Neural cell (in vitro differentiated cells): ENCODE data around the gene MAPK8IP3. TPM values are rescaled to one million over a fixed set of nuclear protein-coding genes. Genes with fewer than 3 reads are reported as not detected.

ENCODE experiments used
- H2AFZ ChIP-seq: fragments of 200-600, 300-800 bp; sonication (generic), shearing (Covaris generic); 2 replicates; pipeline ENCODE4 v1.6.0; 2014; ENCODE audit warnings: low read depth, mild to moderate bottlenecking, antibody characterized with exemption, low read length, moderate library complexity
- H3F3A ChIP-seq: fragments of 200-600 bp; shearing (Covaris generic); 2 replicates; pipeline ENCODE4 v1.6.1; 2016; ENCODE audit warnings: mild to moderate bottlenecking, moderate library complexity, mixed read lengths, antibody characterized with exemption, low read length; ENCODE audit not compliant: insufficient read depth, poor library complexity, severe bottlenecking
- H3K27ac ChIP-seq: fragments of 200-600, 300-800 bp; sonication (generic), shearing (Covaris generic); 2 replicates; pipeline ENCODE4 v1.5.1; 2014; ENCODE audit warnings: mild to moderate bottlenecking, low read length, moderate library complexity
- H3K27me3 ChIP-seq: fragments of 300-800, 200-600 bp; sonication (generic), shearing (Covaris generic); 2 replicates; pipeline ENCODE4 v1.6.0; 2014; ENCODE audit warnings: mild to moderate bottlenecking, low read depth, low read length, moderate library complexity; ENCODE audit not compliant: insufficient read depth
- H3K36me3 ChIP-seq: fragments of 300-800, 200-600 bp; sonication (generic), shearing (Covaris generic); 2 replicates; pipeline ENCODE4 v1.5.1; 2014; ENCODE audit warnings: mild to moderate bottlenecking, antibody characterized with exemption, low read length, moderate library complexity; ENCODE audit not compliant: insufficient read depth
- H3K4me2 ChIP-seq: fragments of 300-800, 200-600 bp; sonication (generic), shearing (Covaris generic); 2 replicates; pipeline ENCODE4 v1.6.0; 2014; ENCODE audit warnings: mild to moderate bottlenecking, low read length
- H3K4me3 ChIP-seq: fragments of 300-800, 200-600 bp; sonication (generic), shearing (Covaris generic); 2 replicates; pipeline ENCODE4 v1.5.1; 2014; ENCODE audit warnings: mild to moderate bottlenecking, low read length, moderate library complexity
- H3K79me2 ChIP-seq: fragments of 200-600 bp; shearing (Covaris generic); replicated peaks from 2 replicates; pipeline ENCODE4 v1.6.0; 2014; ENCODE audit warnings: mild to moderate bottlenecking, low read length, moderate library complexity; ENCODE audit not compliant: insufficient read depth
- H3K9ac ChIP-seq: fragments of 300-800, 200-600 bp; sonication (generic), shearing (Covaris generic); 2 replicates; pipeline ENCODE4 v1.6.1; 2016; ENCODE audit warnings: mild to moderate bottlenecking, low read length, mixed read lengths
- H3K9me2 ChIP-seq: fragments of 200-600 bp; shearing (Covaris generic); 2 replicates; pipeline ENCODE4 v1.6.1; 2016; ENCODE audit warnings: mild to moderate bottlenecking, low read length, mixed read lengths; ENCODE audit not compliant: insufficient read depth
- H3K9me3 ChIP-seq: fragments of 200-600, 300-800 bp; sonication (generic), shearing (Covaris generic); 2 replicates; pipeline ENCODE4 v1.6.1; 2016; ENCODE audit warnings: mild to moderate bottlenecking, mixed run types, low read length, moderate library complexity, mixed read lengths
- H4K20me1 ChIP-seq: fragments of 200-600 bp; shearing (Covaris generic); 2 replicates; pipeline ENCODE4 v1.6.1; 2016; ENCODE audit warnings: mild to moderate bottlenecking, mixed run types; ENCODE audit not compliant: insufficient read depth
- EP300 ChIP-seq: fragments of 450-650 bp; conservative IDR thresholded peaks from 2 replicates; pipeline ENCODE4 v1.6.1; 2014; ENCODE audit warnings: antibody characterized with exemption, mild to moderate bottlenecking, moderate library complexity; ENCODE audit not compliant: poor library complexity, severe bottlenecking
- MXI1 ChIP-seq: fragments of 450-650 bp; conservative IDR thresholded peaks from 2 replicates; pipeline ENCODE4 v1.6.1; 2014; ENCODE audit warnings: antibody characterized with exemption, mild to moderate bottlenecking; ENCODE audit not compliant: poor library complexity, severe bottlenecking
- POLR2AphosphoS5 ChIP-seq: IDR thresholded peaks from 2 replicates; pipeline ENCODE4 v1.6.1; 2012
- RAD21 ChIP-seq: fragments of 450-650 bp; conservative IDR thresholded peaks from 2 replicates; pipeline ENCODE4 v1.6.1; 2014; ENCODE audit warnings: antibody characterized with exemption, mild to moderate bottlenecking, moderate library complexity
- TAF1 ChIP-seq: IDR thresholded peaks from 2 replicates; pipeline ENCODE4 v1.6.1; 2012; ENCODE audit warnings: low read depth
- polyA plus RNA-seq: library from polyadenylated mRNA; depleted of rRNA; stranded (reverse); fragments of >200 nt; gene quantifications from 2 replicates; pipeline ENCODE4 v1.2.3, GENCODE V29; 2014
- TF ChIP-seq, protein P1 (sequence below): IDR thresholded peaks from 2 replicates; pipeline ENCODE4 v1.6.1; 2012; ENCODE audit warnings: borderline replicate concordance
- TF ChIP-seq, protein P2 (sequence below): fragments of 450-650 bp; IDR thresholded peaks from 2 replicates; pipeline ENCODE4 v1.5.1; 2014; ENCODE audit warnings: antibody characterized with exemption, mild to moderate bottlenecking, moderate library complexity; ENCODE audit not compliant: poor library complexity, severe bottlenecking

Gene MAPK8IP3
- polyA plus RNA-seq, 1 donor from 2014 or later: 51.0 TPM

- H3K9me3 ChIP-seq: no peaks in the 10 kb centered on the region
- H3K4me3 ChIP-seq: peak overlapping the region; percentile 95
- no peaks in the 10 kb centered on the region for H3K27me3 ChIP-seq
- peaks cover 34% of the 10 kb centered on the region for H3K79me2 ChIP-seq
- peak; percentile 10 for TF ChIP-seq RAD21
- TF ChIP-seq, protein P1, sequence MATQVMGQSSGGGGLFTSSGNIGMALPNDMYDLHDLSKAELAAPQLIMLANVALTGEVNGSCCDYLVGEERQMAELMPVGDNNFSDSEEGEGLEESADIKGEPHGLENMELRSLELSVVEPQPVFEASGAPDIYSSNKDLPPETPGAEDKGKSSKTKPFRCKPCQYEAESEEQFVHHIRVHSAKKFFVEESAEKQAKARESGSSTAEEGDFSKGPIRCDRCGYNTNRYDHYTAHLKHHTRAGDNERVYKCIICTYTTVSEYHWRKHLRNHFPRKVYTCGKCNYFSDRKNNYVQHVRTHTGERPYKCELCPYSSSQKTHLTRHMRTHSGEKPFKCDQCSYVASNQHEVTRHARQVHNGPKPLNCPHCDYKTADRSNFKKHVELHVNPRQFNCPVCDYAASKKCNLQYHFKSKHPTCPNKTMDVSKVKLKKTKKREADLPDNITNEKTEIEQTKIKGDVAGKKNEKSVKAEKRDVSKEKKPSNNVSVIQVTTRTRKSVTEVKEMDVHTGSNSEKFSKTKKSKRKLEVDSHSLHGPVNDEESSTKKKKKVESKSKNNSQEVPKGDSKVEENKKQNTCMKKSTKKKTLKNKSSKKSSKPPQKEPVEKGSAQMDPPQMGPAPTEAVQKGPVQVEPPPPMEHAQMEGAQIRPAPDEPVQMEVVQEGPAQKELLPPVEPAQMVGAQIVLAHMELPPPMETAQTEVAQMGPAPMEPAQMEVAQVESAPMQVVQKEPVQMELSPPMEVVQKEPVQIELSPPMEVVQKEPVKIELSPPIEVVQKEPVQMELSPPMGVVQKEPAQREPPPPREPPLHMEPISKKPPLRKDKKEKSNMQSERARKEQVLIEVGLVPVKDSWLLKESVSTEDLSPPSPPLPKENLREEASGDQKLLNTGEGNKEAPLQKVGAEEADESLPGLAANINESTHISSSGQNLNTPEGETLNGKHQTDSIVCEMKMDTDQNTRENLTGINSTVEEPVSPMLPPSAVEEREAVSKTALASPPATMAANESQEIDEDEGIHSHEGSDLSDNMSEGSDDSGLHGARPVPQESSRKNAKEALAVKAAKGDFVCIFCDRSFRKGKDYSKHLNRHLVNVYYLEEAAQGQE: peak; percentile 1
- TF ChIP-seq TAF1: no peak
- TF ChIP-seq MXI1: peak; percentile 56
- no peaks in the 10 kb centered on the region for H3K36me3 ChIP-seq
- peak overlapping the region; percentile 82 for H3K9ac ChIP-seq
- peak overlapping the region; percentile 63 for H3K27ac ChIP-seq
- H4K20me1 ChIP-seq: peaks cover 28% of the 10 kb centered on the region
- no peaks in the 10 kb centered on the region for H3K9me2 ChIP-seq
- no peak overlapping the region for H2AFZ ChIP-seq
- peak overlapping the region; percentile 88 for H3K4me2 ChIP-seq
- no peaks in the 10 kb centered on the region for H3F3A ChIP-seq
These were observed 75.9 kb downstream of the MAPK8IP3 start for GRCh38 chr16:1781758-1782407.

- Histone ChIP-seq H3K27me3 (no peaks in the 10 kb centered on the region), H3K9me2 (no peaks in the 10 kb centered on the region), H3K9ac (peak within 1 kb of the TSS; percentile 82), H3K79me2 (peaks cover 34% of the 10 kb centered on the region), H3K36me3 (no peaks in the 10 kb centered on the region), H3F3A (no peaks in the 10 kb centered on the region), H3K4me2 (peak within 1 kb of the TSS; percentile 88), H3K27ac (peak within 1 kb of the TSS; percentile 63), H2AFZ (peak within 1 kb of the TSS; percentile 33), H3K9me3 (no peaks in the 10 kb centered on the region), H3K4me3 (peak within 1 kb of the TSS; percentile 95), H4K20me1 (peaks cover 28% of the 10 kb centered on the region)
- peak; percentile 24 for TF ChIP-seq RAD21
- TF ChIP-seq, protein P1: peak; percentile 18
- TF ChIP-seq POLR2AphosphoS5: peak; percentile 86
- TF ChIP-seq, protein P2, sequence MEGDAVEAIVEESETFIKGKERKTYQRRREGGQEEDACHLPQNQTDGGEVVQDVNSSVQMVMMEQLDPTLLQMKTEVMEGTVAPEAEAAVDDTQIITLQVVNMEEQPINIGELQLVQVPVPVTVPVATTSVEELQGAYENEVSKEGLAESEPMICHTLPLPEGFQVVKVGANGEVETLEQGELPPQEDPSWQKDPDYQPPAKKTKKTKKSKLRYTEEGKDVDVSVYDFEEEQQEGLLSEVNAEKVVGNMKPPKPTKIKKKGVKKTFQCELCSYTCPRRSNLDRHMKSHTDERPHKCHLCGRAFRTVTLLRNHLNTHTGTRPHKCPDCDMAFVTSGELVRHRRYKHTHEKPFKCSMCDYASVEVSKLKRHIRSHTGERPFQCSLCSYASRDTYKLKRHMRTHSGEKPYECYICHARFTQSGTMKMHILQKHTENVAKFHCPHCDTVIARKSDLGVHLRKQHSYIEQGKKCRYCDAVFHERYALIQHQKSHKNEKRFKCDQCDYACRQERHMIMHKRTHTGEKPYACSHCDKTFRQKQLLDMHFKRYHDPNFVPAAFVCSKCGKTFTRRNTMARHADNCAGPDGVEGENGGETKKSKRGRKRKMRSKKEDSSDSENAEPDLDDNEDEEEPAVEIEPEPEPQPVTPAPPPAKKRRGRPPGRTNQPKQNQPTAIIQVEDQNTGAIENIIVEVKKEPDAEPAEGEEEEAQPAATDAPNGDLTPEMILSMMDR: no peak
- peak; percentile 92 for TF ChIP-seq MXI1
- TF ChIP-seq EP300: peak; percentile 22
- TF ChIP-seq TAF1: no peak
These were observed 76.6 kb downstream of the MAPK8IP3 start, which contains the start of the genes NUBP2 and SPSB3 for GRCh38 chr16:1782408-1783264. NUBP2 (plus strand) TSS chr16:1782960; CDS start chr16:1783021, 61 bp downstream. SPSB3 (minus strand) TSS chr16:1782571; CDS start chr16:1781483, 1,088 bp downstream.
